Ecto neural progenitor cell (in vitro differentiated cells): Measurements from ENCODE around the gene MUS81.

Experiments
- DNase-seq: peaks from one replicate; pipeline ENCODE4 v3.0.0-alpha.2; 2018; ENCODE audit warnings: low spot score

The MUS81 gene

DNA sequence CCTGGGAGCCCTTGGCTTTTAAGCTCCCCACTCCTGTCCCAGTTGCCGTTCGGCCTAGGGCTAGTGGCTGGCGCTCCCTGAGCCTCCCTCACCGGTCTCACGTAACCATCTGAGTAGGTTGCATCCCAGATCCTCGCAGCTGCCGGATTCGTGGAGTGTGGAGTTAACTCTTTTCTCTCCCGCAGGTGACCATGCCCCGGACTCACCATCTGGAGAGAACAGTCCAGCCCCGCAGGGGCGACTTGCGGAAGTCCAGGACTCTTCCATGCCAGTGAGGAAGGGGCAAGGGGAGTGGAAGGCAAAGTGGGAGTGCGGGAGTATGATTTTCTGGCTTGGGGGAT lies 902 bp downstream of the MUS81 start:
- no peak for DNase-seq

DNA sequence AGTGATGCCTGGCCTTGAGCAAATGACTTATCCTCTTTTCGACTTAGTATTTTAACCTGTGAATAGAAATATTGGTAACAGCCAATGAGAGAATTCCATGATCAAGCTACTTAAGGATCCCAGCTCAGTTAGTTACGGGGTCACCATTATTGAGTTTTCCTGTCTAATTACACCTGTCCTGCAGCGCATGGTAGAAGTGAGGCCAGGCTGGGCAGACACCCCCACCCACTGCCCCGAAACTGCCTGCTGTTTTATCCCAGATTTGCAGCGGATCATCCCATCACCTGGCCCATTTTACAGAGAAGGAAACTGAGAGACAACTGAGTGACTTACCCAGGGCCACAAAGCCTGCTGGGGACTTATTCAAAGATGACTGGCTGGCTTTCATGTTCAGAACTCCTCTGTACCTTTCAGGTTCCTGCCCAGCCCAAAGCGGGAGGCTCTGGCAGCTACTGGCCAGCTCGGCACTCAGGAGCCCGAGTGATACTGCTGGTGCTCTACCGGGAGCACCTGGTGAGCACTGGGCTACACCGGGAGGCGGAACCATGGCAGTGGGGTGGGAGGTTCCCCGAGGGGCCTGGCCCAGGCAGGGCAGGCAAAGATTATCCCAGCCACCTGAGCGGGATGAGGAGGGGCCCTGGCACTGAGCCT lies 1.4 kb downstream of the MUS81 start:
- DNase-seq: peak; percentile 26

DNA sequence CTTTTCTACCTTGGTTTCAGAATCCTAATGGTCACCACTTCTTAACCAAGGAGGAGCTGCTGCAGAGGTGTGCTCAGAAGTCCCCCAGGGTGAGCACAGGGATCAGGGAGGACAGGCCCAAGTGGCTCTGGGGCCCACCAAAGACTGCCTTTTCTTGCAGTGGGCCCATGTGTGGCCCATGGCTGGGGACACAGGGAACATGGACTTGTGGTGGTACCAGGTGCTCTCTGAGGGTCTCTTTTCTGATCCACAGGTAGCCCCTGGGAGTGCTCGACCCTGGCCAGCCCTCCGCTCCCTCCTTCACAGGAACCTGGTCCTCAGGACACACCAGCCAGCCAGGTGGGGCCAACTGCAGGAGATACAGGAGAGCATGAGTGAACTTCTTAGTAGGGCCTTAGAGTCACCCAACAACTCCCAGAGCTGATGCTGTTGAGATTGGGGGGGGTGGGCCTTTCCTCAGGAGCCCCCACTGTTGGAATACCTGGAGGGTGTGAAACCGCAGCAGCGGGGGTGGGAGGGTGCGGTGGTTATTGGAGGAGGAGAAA lies 2.0 kb downstream of the MUS81 start:
- no peak for DNase-seq

GRCh38 chr11:65862941-65863888 lies 3.0 kb downstream of the MUS81 start:
- no peak for DNase-seq

DNA sequence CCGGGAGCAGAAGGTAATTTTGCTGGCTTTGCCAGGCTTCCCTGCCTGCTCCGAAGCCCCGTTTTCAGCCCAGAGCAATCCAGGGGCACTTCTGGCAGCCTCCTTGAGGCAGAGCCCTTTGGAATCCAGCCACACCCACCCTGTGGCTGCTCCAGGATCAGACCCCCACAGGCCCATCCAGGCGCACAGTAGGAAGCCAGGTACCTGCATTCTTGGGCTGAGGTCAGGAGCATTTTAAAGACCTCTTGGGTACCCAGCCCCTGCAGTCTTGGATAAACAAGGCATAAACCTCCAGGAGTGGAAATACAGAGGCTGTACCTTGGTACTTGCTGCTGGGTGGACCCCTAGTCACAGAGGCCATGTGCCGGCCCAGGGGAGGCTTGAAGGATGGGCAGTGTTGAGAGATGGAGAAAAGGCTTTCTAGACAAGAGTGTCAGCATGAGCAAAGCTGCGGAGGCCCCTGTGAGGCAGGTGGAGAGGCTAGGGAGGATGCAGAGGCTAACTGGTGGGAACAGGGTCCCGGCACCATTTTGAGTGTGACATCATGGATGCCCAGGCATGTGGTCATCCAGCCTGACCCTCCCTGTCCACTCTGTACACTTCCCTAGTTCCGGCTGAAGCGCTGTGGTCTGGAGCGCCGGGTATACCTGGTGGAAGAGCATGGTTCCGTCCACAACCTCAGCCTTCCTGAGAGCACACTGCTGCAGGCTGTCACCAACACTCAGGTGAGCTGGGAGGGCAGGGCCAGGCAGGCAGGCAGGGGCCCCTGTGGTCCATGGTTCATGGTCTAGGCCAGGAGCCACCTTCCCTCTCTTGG lies 3.9 kb downstream of the MUS81 start:
- DNase-seq: no peak

DNA sequence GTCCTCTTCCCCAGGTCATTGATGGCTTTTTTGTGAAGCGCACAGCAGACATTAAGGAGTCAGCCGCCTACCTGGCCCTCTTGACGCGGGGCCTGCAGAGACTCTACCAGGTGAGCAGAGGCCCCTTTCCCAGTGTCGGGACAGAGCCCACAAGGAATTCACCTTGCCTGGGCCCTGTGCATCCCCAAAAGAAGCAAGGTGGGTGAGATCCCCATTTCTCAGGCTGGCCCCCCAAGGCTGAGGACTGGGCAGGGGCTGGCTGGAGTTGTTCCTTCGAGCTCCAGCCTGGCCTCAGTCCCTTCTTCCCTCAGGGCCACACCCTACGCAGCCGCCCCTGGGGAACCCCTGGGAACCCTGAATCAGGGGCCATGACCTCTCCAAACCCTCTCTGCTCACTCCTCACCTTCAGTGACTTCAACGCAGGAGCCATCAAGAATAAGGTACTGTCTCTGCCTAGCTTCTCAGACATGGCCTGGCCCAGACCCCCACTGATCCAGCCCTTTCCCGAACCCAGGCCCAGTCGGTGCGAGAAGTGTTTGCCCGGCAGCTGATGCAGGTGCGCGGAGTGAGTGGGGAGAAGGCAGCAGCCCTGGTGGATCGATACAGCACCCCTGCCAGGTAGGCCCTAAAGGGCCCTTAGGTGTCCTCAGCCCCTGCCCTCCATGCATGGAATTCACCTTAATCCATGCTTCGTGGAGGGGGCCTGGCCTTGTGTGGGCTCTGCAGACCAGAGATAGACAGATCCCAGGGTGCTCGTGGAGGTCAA lies 4.7 kb downstream of the MUS81 start:
- DNase-seq: no peak

DNA sequence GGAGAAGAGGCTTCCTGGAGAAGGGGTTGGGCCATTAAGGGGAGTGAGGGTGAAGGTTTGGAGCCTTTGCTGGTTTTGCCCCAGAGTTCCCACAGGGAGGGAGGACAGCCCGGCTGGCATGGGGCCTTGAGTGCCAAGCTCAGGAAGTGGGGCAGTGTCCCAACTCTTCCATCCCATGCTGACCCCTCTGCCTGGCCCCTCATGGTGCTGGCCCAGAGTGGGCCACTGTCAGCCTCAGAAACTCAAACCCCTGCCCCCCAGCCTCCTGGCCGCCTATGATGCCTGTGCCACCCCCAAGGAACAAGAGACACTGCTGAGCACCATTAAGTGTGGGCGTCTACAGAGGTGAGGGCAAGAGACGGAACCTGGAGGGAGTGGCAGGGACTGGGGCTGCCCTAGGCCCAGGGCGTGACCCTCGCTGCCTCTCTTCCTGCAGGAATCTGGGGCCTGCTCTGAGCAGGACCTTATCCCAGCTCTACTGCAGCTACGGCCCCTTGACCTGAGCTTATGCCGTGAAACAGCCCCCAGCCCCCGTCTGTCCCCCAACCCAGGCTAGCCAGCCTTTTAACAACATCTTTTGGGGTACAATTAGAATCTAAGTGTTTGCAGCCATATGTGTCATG lies 5.4 kb downstream of the MUS81 start:
- DNase-seq: no peak

- no peak for DNase-seq
Measured at GRCh38 chr11:65866509-65867283, 6.5 kb downstream of the MUS81 start.

GRCh38 chr11:65867284-65868071 lies 7.2 kb downstream of the MUS81 start:
- DNase-seq: peak; percentile 77

DNA sequence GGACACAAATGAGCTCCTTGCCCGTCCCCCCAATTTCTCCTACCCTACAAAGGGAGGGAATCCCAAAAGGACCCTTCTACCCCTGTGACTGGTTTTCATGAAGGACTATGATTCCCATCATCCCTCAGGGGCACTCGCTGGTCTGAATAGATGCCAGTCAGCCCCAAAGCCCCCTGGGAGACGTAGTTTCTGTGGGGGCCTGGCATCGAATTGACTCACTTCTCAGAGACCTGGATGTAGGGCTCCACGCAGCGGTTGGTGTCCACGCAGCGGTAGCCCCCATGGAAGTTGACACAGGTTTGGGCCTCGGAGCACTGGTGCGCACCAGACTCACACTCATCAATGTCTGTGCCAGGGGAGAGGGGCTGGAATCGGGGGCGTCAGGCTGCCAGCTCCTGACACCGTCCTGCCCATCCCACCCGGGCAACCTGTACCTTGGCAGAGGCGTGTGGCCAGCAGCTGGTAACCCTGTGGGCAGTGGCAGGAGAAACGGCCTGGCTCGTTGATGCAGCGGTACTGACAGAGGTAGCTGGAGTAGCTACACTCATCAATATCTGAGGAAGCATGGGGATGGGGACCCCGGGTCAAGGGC lies 7.9 kb downstream of the MUS81 start:
- peak; percentile 78 for DNase-seq

DNA sequence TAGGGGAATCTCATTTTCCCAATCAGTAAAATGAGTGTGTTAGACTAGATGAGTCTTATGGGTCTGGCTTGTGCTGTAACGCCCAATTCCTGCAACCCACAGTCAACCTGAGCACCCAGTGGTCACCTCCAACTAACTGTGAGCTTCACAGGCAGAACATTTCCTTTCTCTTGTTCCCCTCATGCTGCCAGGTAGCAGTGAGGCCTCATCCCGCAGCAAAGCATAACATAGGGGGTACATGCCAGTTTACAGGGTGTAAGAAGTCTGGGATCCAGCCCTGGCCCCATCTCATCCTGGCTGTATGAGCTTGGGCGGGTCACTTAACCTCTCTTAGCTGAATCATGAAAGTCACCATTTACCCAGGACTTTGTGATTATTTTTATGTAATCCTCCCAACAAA lies 8.7 kb downstream of the MUS81 start:
- no peak for DNase-seq

- no peak for DNase-seq
Measured at GRCh38 chr11:65869643-65870306, 9.5 kb downstream of the MUS81 start.

- no peak for DNase-seq
Measured at GRCh38 chr11:65870307-65870658, 10.1 kb downstream of the MUS81 start.

- no peak for DNase-seq
Measured at GRCh38 chr11:65870706-65871681, 10.8 kb downstream of the MUS81 start.

- no peak for DNase-seq
Measured at GRCh38 chr11:65871811-65872548, 11.7 kb downstream of the MUS81 start.

DNA sequence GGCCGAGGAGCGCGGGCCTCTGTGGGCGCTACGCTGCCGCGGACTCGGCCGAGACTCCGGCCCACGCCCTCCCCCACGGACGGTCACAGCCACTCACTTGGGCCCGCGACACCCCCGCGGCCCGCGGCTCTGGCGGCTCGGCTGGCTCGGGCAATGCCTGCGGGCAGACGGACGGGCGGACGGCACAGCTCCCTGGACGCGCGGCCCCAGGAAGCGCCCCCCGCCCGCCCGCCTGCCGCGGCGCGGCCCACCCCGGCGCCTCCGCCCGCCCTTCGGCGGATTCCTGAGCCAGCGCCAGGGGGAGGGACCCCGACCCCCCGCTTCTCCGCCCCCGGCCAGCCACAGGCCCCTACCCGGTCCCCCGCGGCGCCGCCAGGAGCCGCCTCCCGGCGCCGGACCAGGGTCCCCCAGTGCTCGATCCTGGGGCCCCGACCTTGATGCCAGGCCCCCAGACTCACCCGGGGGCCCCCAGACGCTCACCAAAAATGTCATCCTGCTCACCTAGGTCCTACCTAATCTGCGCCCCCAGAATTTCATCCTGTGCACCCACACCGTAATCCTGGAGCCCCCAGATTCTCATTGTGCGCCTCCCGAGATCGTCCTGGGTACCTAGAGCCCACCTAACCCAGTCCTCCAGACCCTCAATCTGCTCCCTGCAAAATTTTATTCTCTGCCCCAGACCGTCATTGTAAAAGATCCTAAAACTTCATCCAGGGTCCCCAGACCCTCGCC lies 12.5 kb downstream of the MUS81 start, which contains the start of gene EFEMP2:
Gene EFEMP2 (minus strand): TSS at position 215 of the 732 bp plus-strand sequence. CDS start 446 bp downstream, outside the sequence.
- no peak for DNase-seq
